K562 (cell line): ENCODE results near the gene PEPD. TPM values are rescaled to one million over a fixed set of nuclear protein-coding genes. Genes with fewer than 3 reads are reported as not detected.

Source experiments
- BACH1 ChIP-seq: fragments of 200-800 bp; sonication (Bioruptor generic); IDR thresholded peaks from 2 replicates; pipeline ENCODE4 v1.6.1; 2016; ENCODE audit warnings: missing genetic modification characterization, missing compliant biosample characterization
- CHD7 ChIP-seq: fragments of 200-600 bp; sonication (generic); IDR thresholded peaks from one replicate; pipeline ENCODE4 v1.6.1; 2012; ENCODE audit warnings: mild to moderate bottlenecking, low read depth, low read length, inconsistent platforms
- E2F4 ChIP-seq: sonication (generic); formaldehyde crosslinking; IDR thresholded peaks from 2 replicates; pipeline ENCODE4 v1.8.0; 2022; ENCODE audit warnings: mild to moderate bottlenecking, low read depth, missing genetic modification reagents
- E2F5 ChIP-seq: sonication (generic); formaldehyde crosslinking; IDR thresholded peaks from 2 replicates; pipeline ENCODE4 v1.8.0; 2022; ENCODE audit warnings: mild to moderate bottlenecking, missing genetic modification reagents
- FOXJ3 ChIP-seq: sonication (generic); formaldehyde crosslinking; IDR thresholded peaks from 2 replicates; pipeline ENCODE4 v1.4.0; 2020; ENCODE audit warnings: mild to moderate bottlenecking, missing genetic modification reagents
- SLC30A9 ChIP-seq: fragments of 250-450 bp; sonication (Bioruptor Pico); IDR thresholded peaks from 2 replicates; pipeline ENCODE4 v1.8.0; 2022; ENCODE audit warnings: mild to moderate bottlenecking, moderate library complexity
- SUPT5H ChIP-seq: fragments of 450-650 bp; IDR thresholded peaks from 2 replicates; pipeline ENCODE4 v1.6.1; 2016
- polyA plus RNA-seq, 8 experiments: library from polyadenylated mRNA; depleted of rRNA in 4 of 8; stranded (reverse) in 5 of 8; unstranded in 3 of 8; fragments of >200 nt; fragmentation: Nextera tagmentation in 2 of 8; fragmentation: Illumina TruSeq in 1 of 8; extraction: Ambion mirVana in 2 of 8; extraction: Trizol in 1 of 8; gene quantifications; 2 replicates each; pipeline versions ENCODE4 v1.2.1 to v1.2.3, GENCODE V29; 2011 to 2014; ENCODE audit warnings: inconsistent platforms in 1 of 8, missing spikeins in 1 of 8
- total RNA-seq, 7 experiments: library from RNA; depleted of rRNA in 6 of 7; stranded (reverse); fragments of >200 nt in 6 of 7; fragmentation: Illumina TruSeq in 2 of 7; extraction: Trizol in 2 of 7; gene quantifications; 2 replicates each; pipeline versions ENCODE4 v1.2.1 to v1.2.3, GENCODE V29; 2011 to 2021; ENCODE audit warnings: low replicate concordance in 1 of 7

PEPD gene
- total and polyA plus RNA-seq, 9 of the 15 experiments (the other 6 are each of a cell fraction or from before 2014, with no cell fraction given) = 1.3 to 19.2 (median 16.0) TPM

GRCh38 chr19:33400856-33401682, 120.5 kb downstream of the PEPD start (continued):
- no peak for TF ChIP-seq CHD7
- no peak for TF ChIP-seq FOXJ3 (CRISPR knock-in tag)
- no peak for TF ChIP-seq E2F4
- no peak for TF ChIP-seq SUPT5H
- TF ChIP-seq SLC30A9 = no peak
- no peak for TF ChIP-seq E2F5 (CRISPR knock-in tag)
- TF ChIP-seq BACH1 (tag) = no peak
